ENCODE measurements around the gene LDB2.

The LDB2 gene

GRCh38 chr4:16838226-16838875 is 60.1 kb downstream of the LDB2 start:
- no peak for DNase-seq

- DNase-seq, result no peak
These were observed 61.0 kb downstream of the LDB2 start for GRCh38 chr4:16837475-16837874.

GRCh38 chr4:16836324-16836723 is 62.1 kb downstream of the LDB2 start:
- DNase-seq, result no peak

- DNase-seq, result no peak
These were observed 62.7 kb downstream of the LDB2 start for GRCh38 chr4:16835597-16836247.

GRCh38 chr4:16834814-16835213 is 63.6 kb downstream of the LDB2 start:
- no peak for DNase-seq

GRCh38 chr4:16833722-16834121 is 64.7 kb downstream of the LDB2 start:
- DNase-seq, result no peak

- DNase-seq, result no peak
These were observed 68.4 kb downstream of the LDB2 start for GRCh38 chr4:16830081-16830480.

- no peak for DNase-seq
These were observed 70.4 kb downstream of the LDB2 start for GRCh38 chr4:16827794-16828724.

- DNase-seq, result no peak
These were observed 71.4 kb downstream of the LDB2 start for GRCh38 chr4:16827045-16827444.

- no peak for DNase-seq
These were observed 72.0 kb downstream of the LDB2 start for GRCh38 chr4:16826406-16826910.

GRCh38 chr4:16824278-16824806 is 74.1 kb downstream of the LDB2 start:
- no peak for DNase-seq

- no peak for DNase-seq
These were observed 78.1 kb downstream of the LDB2 start for GRCh38 chr4:16820329-16820728.

GRCh38 chr4:16819652-16820051 is 78.8 kb downstream of the LDB2 start:
- no peak for DNase-seq

GRCh38 chr4:16818005-16818404 is 80.4 kb downstream of the LDB2 start:
- DNase-seq, result no peak

GRCh38 chr4:16817286-16817685 is 81.2 kb downstream of the LDB2 start:
- DNase-seq, result no peak

GRCh38 chr4:16814361-16814760 is 84.1 kb downstream of the LDB2 start:
- DNase-seq, result no peak

GRCh38 chr4:16812041-16812440 is 86.4 kb downstream of the LDB2 start:
- DNase-seq, result no peak

GRCh38 chr4:16809943-16810342 is 88.5 kb downstream of the LDB2 start:
- no peak for DNase-seq

GRCh38 chr4:16809064-16809463 is 89.4 kb downstream of the LDB2 start:
- no peak for DNase-seq

- DNase-seq, result no peak
These were observed 91.1 kb downstream of the LDB2 start for GRCh38 chr4:16807355-16807754.

- DNase-seq, result no peak
These were observed 93.9 kb downstream of the LDB2 start for GRCh38 chr4:16804581-16804980.

- no peak for DNase-seq
These were observed 96.4 kb downstream of the LDB2 start for GRCh38 chr4:16802044-16802443.

- DNase-seq, result no peak
These were observed 97.1 kb downstream of the LDB2 start for GRCh38 chr4:16801356-16801755.
